Trophoblast cell (in vitro differentiated cells and primary cell): Measurements from ENCODE around the gene MAPK7.

Source experiments
- DNase-seq, 2 donors: peaks; one replicate each; pipeline ENCODE4 v3.0.0-alpha.2; 2016
- H2AFZ ChIP-seq: 2 replicates; pipeline ENCODE4 v1.6.1; 2013; ENCODE audit warnings: low read length, moderate library complexity, mild to moderate bottlenecking; ENCODE audit not compliant: insufficient read depth, poor library complexity
- H2AK5ac ChIP-seq: 2 replicates; pipeline ENCODE4 v1.6.1; 2013; ENCODE audit warnings: mild to moderate bottlenecking, low read length
- H2BK120ac ChIP-seq: 2 replicates; pipeline ENCODE4 v1.6.1; 2013; ENCODE audit warnings: low read length, mild to moderate bottlenecking, moderate library complexity; ENCODE audit not compliant: insufficient read depth, poor library complexity
- H2BK12ac ChIP-seq: 2 replicates; pipeline ENCODE4 v1.6.1; 2013; ENCODE audit warnings: mild to moderate bottlenecking, low read length, moderate library complexity
- H2BK5ac ChIP-seq: 2 replicates; pipeline ENCODE4 v1.6.1; 2013; ENCODE audit warnings: low read length, low read depth, moderate library complexity, mild to moderate bottlenecking; ENCODE audit not compliant: poor library complexity
- H3K14ac ChIP-seq: 2 replicates; pipeline ENCODE4 v1.6.1; 2013; ENCODE audit warnings: mild to moderate bottlenecking, low read length
- H3K18ac ChIP-seq: 2 replicates; pipeline ENCODE4 v1.6.1; 2013; ENCODE audit warnings: mild to moderate bottlenecking, low read length
- H3K23ac ChIP-seq: 2 replicates; pipeline ENCODE4 v1.6.1; 2013; ENCODE audit warnings: low read length
- H3K27ac ChIP-seq: 2 replicates; pipeline ENCODE4 v1.5.1; 2013; ENCODE audit warnings: low read depth, mild to moderate bottlenecking, inconsistent platforms, low read length, moderate library complexity
- H3K27me3 ChIP-seq: 2 replicates; pipeline ENCODE4 v1.6.1; 2013; ENCODE audit warnings: inconsistent platforms, mild to moderate bottlenecking, low read length, moderate library complexity; ENCODE audit not compliant: insufficient read depth
- H3K36me3 ChIP-seq, 2 experiments: 1 replicate in 1 of 2; 2 replicates in 1 of 2; pipeline ENCODE4 v1.6.1; 2013; ENCODE audit warnings: low read length in 2 of 2, mild to moderate bottlenecking in 2 of 2, moderate library complexity in 1 of 2; ENCODE audit not compliant: insufficient read depth in 2 of 2, control insufficient read depth in 1 of 2
- H3K4ac ChIP-seq: 2 replicates; pipeline ENCODE4 v1.6.1; 2013; ENCODE audit warnings: low read depth, mild to moderate bottlenecking, low read length, moderate library complexity
- H3K4me1 ChIP-seq, 2 experiments: 1 replicate in 1 of 2; 2 replicates in 1 of 2; pipeline ENCODE4 v1.6.1; 2013; ENCODE audit warnings: low read length in 2 of 2, mild to moderate bottlenecking in 2 of 2, moderate library complexity in 1 of 2; ENCODE audit not compliant: insufficient read depth in 2 of 2, control insufficient read depth in 1 of 2
- H3K4me2 ChIP-seq: 2 replicates; pipeline ENCODE4 v1.6.1; 2013; ENCODE audit warnings: inconsistent platforms, mild to moderate bottlenecking, low read length, moderate library complexity
- H3K4me3 ChIP-seq: 2 replicates; pipeline ENCODE4 v1.5.1; 2013; ENCODE audit warnings: mild to moderate bottlenecking, low read depth, low read length, inconsistent platforms
- H3K79me1 ChIP-seq: one replicate; pipeline ENCODE4 v1.6.1; 2013; ENCODE audit warnings: low read length
- H3K79me2 ChIP-seq: 2 replicates; pipeline ENCODE4 v1.6.1; 2013; ENCODE audit warnings: low read length, mild to moderate bottlenecking; ENCODE audit not compliant: control insufficient read depth, insufficient read depth, poor library complexity
- H3K9ac ChIP-seq: 2 replicates; pipeline ENCODE4 v1.6.1; 2013; ENCODE audit warnings: mild to moderate bottlenecking, low read length
- H3K9me3 ChIP-seq: 2 replicates; pipeline ENCODE4 v1.6.1; 2013; ENCODE audit warnings: low read depth, mild to moderate bottlenecking, control low read depth, inconsistent platforms, low read length; ENCODE audit not compliant: insufficient read depth
- H4K12ac ChIP-seq: 2 replicates; pipeline ENCODE4 v1.6.1; 2013; ENCODE audit warnings: low read depth, mild to moderate bottlenecking, low read length, moderate library complexity
- H4K8ac ChIP-seq: 2 replicates; pipeline ENCODE4 v1.6.1; 2013; ENCODE audit warnings: low read depth, mild to moderate bottlenecking, low read length, moderate library complexity
- H4K91ac ChIP-seq: one replicate; pipeline ENCODE4 v1.6.1; 2013; ENCODE audit warnings: low read depth, mild to moderate bottlenecking, low read length, moderate library complexity
- WGBS: extraction: QIAGEN DNeasy Blood & Tissue Kit; methylation state at CpG from one replicate; pipeline ENCODE4 v1.1.7; 2013; ENCODE audit warnings: missing lambda C conversion rate; ENCODE audit not compliant: insufficient read length, insufficient coverage; ENCODE audit errors: extremely low coverage; 5-methylcytosine and 5-hydroxymethylcytosine counted together

The MAPK7 gene

GRCh38 chr17:19386974-19387920, 8.9 kb downstream of the MAPK7 start, which contains the start of gene MFAP4:
TSS of gene MFAP4 (minus strand) at chr17:19387190. CDS start at chr17:19387155, 35 bp downstream.
- Histone ChIP-seq H3K27me3 (no peaks in the 10 kb centered on the region), H3K18ac (no peak within 1 kb of the TSS), H3K4me2 (peak within 1 kb of the TSS; percentile 36), H3K79me2 (peaks cover 2% of the 10 kb centered on the region), H3K4me1 (peaks cover 15 to 20% of the 10 kb centered on the region in 2 experiments), H3K27ac (peak within 1 kb of the TSS; percentile 4), H3K9me3 (no peaks in the 10 kb centered on the region), H3K23ac (no peak within 1 kb of the TSS), H3K79me1 (no peaks in the 10 kb centered on the region), H3K4me3 (no peak within 1 kb of the TSS), H4K91ac (peak within 1 kb of the TSS; percentile 36), H3K14ac (peak within 1 kb of the TSS; percentile 27), H2AFZ (no peak within 1 kb of the TSS), H4K12ac (no peak within 1 kb of the TSS), H3K4ac (no peak within 1 kb of the TSS), H4K8ac (peak within 1 kb of the TSS; percentile 30), H2BK120ac (no peak within 1 kb of the TSS), H3K9ac (no peak within 1 kb of the TSS), H3K36me3 (peaks cover 33 to 34% of the 10 kb centered on the region in 2 experiments), H2BK12ac (no peak within 1 kb of the TSS), H2AK5ac (no peak within 1 kb of the TSS), H2BK5ac (no peak within 1 kb of the TSS)
- DNase-seq = no peak
- whole genome bisulfite sequencing = no CpG with 5 or more reads among the region's 22 CpGs

GRCh38 chr17:19387921-19388521, 9.7 kb downstream of the MAPK7 start:
- H3K79me1 ChIP-seq = no peaks in the 10 kb centered on the region
- no peak overlapping the region for H2AK5ac ChIP-seq
- H3K4me3 ChIP-seq = no peak overlapping the region
- peaks cover 2% of the 10 kb centered on the region for H3K79me2 ChIP-seq
- H3K18ac ChIP-seq = no peak overlapping the region
- no peak overlapping the region for H4K8ac ChIP-seq
- no peak overlapping the region for H3K27ac ChIP-seq
- no peak overlapping the region for H3K4me2 ChIP-seq
- no peak overlapping the region for H2AFZ ChIP-seq
- no peak overlapping the region for H4K12ac ChIP-seq
- peak overlapping the region; percentile 17 for H4K91ac ChIP-seq
- H3K4me1 ChIP-seq = peaks cover 15 to 20% of the 10 kb centered on the region in 2 experiments
- H3K9me3 ChIP-seq = no peaks in the 10 kb centered on the region
- peak; percentile 85 to 95 for DNase-seq
- no peak overlapping the region for H3K9ac ChIP-seq
- H3K23ac ChIP-seq = no peak overlapping the region
- H3K36me3 ChIP-seq = peaks cover 25 to 26% of the 10 kb centered on the region in 2 experiments
- WGBS = no CpG with 5 or more reads among the region's 2 CpGs
- no peak overlapping the region for H3K14ac ChIP-seq
- no peak overlapping the region for H2BK12ac ChIP-seq
- H3K4ac ChIP-seq = no peak overlapping the region
- no peak overlapping the region for H2BK120ac ChIP-seq
- H2BK5ac ChIP-seq = no peak overlapping the region
- H3K27me3 ChIP-seq = no peaks in the 10 kb centered on the region

- H4K8ac ChIP-seq = no peak overlapping the region
- H3K4me1 ChIP-seq = peaks cover 15 to 20% of the 10 kb centered on the region in 2 experiments
- no peak overlapping the region for H3K23ac ChIP-seq
- H3K79me2 ChIP-seq = peaks cover 2% of the 10 kb centered on the region
- H3K18ac ChIP-seq = no peak overlapping the region
- no peaks in the 10 kb centered on the region for H3K27me3 ChIP-seq
- no peak overlapping the region for H3K4me3 ChIP-seq
- H2BK5ac ChIP-seq = no peak overlapping the region
- no peak overlapping the region for H3K4ac ChIP-seq
- H2AK5ac ChIP-seq = no peak overlapping the region
- no peak overlapping the region for H3K27ac ChIP-seq
- H4K91ac ChIP-seq = no peak overlapping the region
- no peaks in the 10 kb centered on the region for H3K9me3 ChIP-seq
- peaks cover 16% of the 10 kb centered on the region in 2 experiments for H3K36me3 ChIP-seq
- DNase-seq = no peak
- WGBS = no CpG with 5 or more reads among the region's 5 CpGs
- H2BK120ac ChIP-seq = no peak overlapping the region
- no peak overlapping the region for H3K9ac ChIP-seq
- H3K14ac ChIP-seq = no peak overlapping the region
- H3K79me1 ChIP-seq = no peaks in the 10 kb centered on the region
- no peak overlapping the region for H3K4me2 ChIP-seq
- no peak overlapping the region for H2AFZ ChIP-seq
- no peak overlapping the region for H2BK12ac ChIP-seq
- H4K12ac ChIP-seq = no peak overlapping the region
These were observed 10.8 kb downstream of the MAPK7 start for GRCh38 chr17:19388791-19389785.

- Histone ChIP-seq H3K36me3 (no peaks in the 10 kb centered on the region), H3K18ac (no peak overlapping the region), H4K8ac (no peak overlapping the region), H2AFZ (no peak overlapping the region), H3K79me1 (no peaks in the 10 kb centered on the region), H2BK5ac (no peak overlapping the region), H3K4me2 (no peak overlapping the region), H3K4me3 (peak overlapping the region; percentile 25), H4K12ac (no peak overlapping the region), H3K4ac (no peak overlapping the region), H3K14ac (no peak overlapping the region), H3K79me2 (peaks cover 2% of the 10 kb centered on the region), H2BK120ac (no peak overlapping the region), H3K27me3 (no peaks in the 10 kb centered on the region), H3K9me3 (no peaks in the 10 kb centered on the region), H3K27ac (no peak overlapping the region), H3K9ac (no peak overlapping the region), H2BK12ac (no peak overlapping the region), H3K23ac (no peak overlapping the region), H4K91ac (no peak overlapping the region), H3K4me1 (peaks cover 15 to 20% of the 10 kb centered on the region in 2 experiments), H2AK5ac (no peak overlapping the region)
- DNase-seq = no peak
- WGBS = no CpG with 5 or more reads among the region's 2 CpGs
These were observed 12.7 kb downstream of the MAPK7 start for GRCh38 chr17:19390951-19391350.
